DMS79 treated with DMSO at 0.1 percent for 48 hours (cell line): ENCODE data around the gene HECTD1.

ENCODE experiments used
- DNase-seq: peaks from one replicate; lab custom pipeline; 2025; lab: John Stamatoyannopoulos, UW

The HECTD1 gene

GRCh38 chr14:31051023-31051422, 156.6 kb downstream of the HECTD1 start:
- DNase-seq = no peak
